ENCODE data around the gene FOXD4L1.
"Not testable (repeated sequence)": the region's sequence is repeated elsewhere in the genome, so short reads cannot be mapped to it uniquely, and the experiment has no call there.

DNA sequence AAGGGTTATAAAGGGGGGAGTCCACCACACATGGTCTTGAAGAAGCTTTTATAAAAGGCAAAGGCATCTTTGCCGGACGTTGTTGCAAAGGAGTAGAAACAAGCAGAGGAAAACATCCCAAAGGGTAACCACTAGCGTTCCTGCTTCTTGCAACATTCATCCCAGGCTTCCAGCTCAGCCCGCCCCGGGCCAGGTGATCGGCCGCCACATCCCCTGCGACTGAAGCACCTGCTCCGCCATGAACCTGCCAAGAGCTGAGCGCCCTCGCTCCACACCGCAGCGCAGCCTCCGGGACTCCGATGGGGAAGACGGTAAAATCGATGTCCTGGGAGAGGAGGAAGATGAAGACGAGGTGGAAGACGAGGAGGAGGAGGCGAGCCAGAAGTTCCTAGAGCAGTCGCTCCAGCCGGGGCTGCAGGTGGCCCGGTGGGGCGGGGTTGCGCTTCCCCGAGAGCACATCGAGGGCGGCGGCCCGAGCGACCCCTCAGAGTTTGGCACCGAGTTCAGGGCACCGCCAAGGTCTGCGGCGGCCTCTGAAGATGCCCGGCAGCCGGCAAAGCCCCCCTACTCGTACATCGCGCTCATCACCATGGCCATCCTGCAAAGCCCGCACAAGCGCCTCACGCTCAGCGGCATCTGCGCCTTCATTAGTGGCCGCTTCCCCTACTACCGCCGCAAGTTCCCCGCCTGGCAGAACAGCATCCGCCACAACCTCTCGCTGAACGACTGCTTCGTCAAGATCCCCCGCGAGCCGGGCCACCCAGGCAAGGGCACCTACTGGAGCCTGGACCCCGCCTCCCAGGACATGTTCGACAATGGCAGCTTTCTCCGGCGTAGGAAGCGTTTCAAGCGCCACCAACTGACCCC lies 787 bp downstream of the FOXD4L1 start:
- TF ChIP-seq ZNF75A (CRISPR knock-in tag; IDR thresholded peaks at IDR 0.05); RFX5 (IDR thresholded peaks at IDR 0.05; ENCODE audit: low read depth, low read length); ZNF165 (CRISPR knock-in tag; IDR thresholded peaks at IDR 0.05; ENCODE audit: borderline replicate concordance); RNF2 (IDR thresholded peaks at IDR 0.05): not testable (repeated sequence)
- TF ChIP-seq, protein P1, sequence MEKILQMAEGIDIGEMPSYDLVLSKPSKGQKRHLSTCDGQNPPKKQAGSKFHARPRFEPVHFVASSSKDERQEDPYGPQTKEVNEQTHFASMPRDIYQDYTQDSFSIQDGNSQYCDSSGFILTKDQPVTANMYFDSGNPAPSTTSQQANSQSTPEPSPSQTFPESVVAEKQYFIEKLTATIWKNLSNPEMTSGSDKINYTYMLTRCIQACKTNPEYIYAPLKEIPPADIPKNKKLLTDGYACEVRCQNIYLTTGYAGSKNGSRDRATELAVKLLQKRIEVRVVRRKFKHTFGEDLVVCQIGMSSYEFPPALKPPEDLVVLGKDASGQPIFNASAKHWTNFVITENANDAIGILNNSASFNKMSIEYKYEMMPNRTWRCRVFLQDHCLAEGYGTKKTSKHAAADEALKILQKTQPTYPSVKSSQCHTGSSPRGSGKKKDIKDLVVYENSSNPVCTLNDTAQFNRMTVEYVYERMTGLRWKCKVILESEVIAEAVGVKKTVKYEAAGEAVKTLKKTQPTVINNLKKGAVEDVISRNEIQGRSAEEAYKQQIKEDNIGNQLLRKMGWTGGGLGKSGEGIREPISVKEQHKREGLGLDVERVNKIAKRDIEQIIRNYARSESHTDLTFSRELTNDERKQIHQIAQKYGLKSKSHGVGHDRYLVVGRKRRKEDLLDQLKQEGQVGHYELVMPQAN (IDR thresholded peaks at IDR 0.05; ENCODE audit: borderline replicate concordance), result not testable (repeated sequence)

Measured in K562 (cell line).